KMS-11 (cell line): ENCODE data around the gene LAMTOR1.

Experiments
- H2AFZ ChIP-seq: fragments of 200-600 bp; sonication (generic); 2 replicates; pipeline ENCODE4 v1.6.1; 2016; ENCODE audit warnings: antibody characterized with exemption, mixed run types, low read depth
- H3K27ac ChIP-seq: fragments of 200-600 bp; sonication (generic); 2 replicates; pipeline ENCODE4 v1.6.1; 2016; ENCODE audit warnings: mild to moderate bottlenecking, mixed run types
- H3K27me3 ChIP-seq: fragments of 200-600 bp; sonication (generic); 2 replicates; pipeline ENCODE4 v1.6.1; 2017; ENCODE audit warnings: mild to moderate bottlenecking, low read depth, mixed run types, moderate library complexity; ENCODE audit not compliant: insufficient read depth
- H3K36me3 ChIP-seq: fragments of 200-600 bp; sonication (generic); 2 replicates; pipeline ENCODE4 v1.6.1; 2017; ENCODE audit warnings: mild to moderate bottlenecking, mixed run types; ENCODE audit not compliant: insufficient read depth
- H3K4me1 ChIP-seq: fragments of 200-600 bp; sonication (generic); 2 replicates; pipeline ENCODE4 v1.6.1; 2016; ENCODE audit warnings: mild to moderate bottlenecking, low read depth, mixed run types; ENCODE audit not compliant: poor library complexity, severe bottlenecking
- H3K4me2 ChIP-seq: fragments of 200-600 bp; sonication (generic); 2 replicates; pipeline ENCODE4 v1.7.0; 2016; ENCODE audit warnings: mild to moderate bottlenecking, mixed run types
- H3K4me3 ChIP-seq: fragments of 200-600 bp; sonication (generic); IDR thresholded peaks from 2 replicates; pipeline ENCODE4 v1.6.1; 2017; ENCODE audit warnings: low read depth, low read length, mixed read lengths; ENCODE audit not compliant: insufficient read depth
- H3K79me2 ChIP-seq: fragments of 200-600 bp; sonication (generic); 2 replicates; pipeline ENCODE4 v1.6.1; 2016; ENCODE audit warnings: low read depth, mixed run types; ENCODE audit not compliant: insufficient read depth
- H3K9ac ChIP-seq: fragments of 200-600 bp; sonication (generic); 2 replicates; pipeline ENCODE4 v1.6.1; 2016; ENCODE audit warnings: mild to moderate bottlenecking, mixed run types
- H4K20me1 ChIP-seq: fragments of 200-600 bp; sonication (generic); 2 replicates; pipeline ENCODE4 v1.6.1; 2016; ENCODE audit warnings: mild to moderate bottlenecking, mixed run types; ENCODE audit not compliant: insufficient read depth
- TF ChIP-seq, protein P1 (sequence below): fragments of 200-600 bp; sonication (generic); conservative IDR thresholded peaks from 2 replicates; pipeline ENCODE4 v1.6.1; 2017; ENCODE audit warnings: low read depth, mild to moderate bottlenecking, antibody characterized with exemption, low read length, moderate library complexity, mixed read lengths

LAMTOR1 gene

GRCh38 chr11:72100462-72100861, 2.6 kb downstream of the LAMTOR1 start:
- TF ChIP-seq, protein P1, sequence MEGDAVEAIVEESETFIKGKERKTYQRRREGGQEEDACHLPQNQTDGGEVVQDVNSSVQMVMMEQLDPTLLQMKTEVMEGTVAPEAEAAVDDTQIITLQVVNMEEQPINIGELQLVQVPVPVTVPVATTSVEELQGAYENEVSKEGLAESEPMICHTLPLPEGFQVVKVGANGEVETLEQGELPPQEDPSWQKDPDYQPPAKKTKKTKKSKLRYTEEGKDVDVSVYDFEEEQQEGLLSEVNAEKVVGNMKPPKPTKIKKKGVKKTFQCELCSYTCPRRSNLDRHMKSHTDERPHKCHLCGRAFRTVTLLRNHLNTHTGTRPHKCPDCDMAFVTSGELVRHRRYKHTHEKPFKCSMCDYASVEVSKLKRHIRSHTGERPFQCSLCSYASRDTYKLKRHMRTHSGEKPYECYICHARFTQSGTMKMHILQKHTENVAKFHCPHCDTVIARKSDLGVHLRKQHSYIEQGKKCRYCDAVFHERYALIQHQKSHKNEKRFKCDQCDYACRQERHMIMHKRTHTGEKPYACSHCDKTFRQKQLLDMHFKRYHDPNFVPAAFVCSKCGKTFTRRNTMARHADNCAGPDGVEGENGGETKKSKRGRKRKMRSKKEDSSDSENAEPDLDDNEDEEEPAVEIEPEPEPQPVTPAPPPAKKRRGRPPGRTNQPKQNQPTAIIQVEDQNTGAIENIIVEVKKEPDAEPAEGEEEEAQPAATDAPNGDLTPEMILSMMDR = no peak
- Histone ChIP-seq H4K20me1 (no peaks in the 10 kb centered on the region), H3K27ac (no peak overlapping the region), H3K36me3 (no peaks in the 10 kb centered on the region), H3K79me2 (peaks cover 28% of the 10 kb centered on the region; the same call in 1 of the 2 replicates), H2AFZ (no peak overlapping the region), H3K4me3 (no peak overlapping the region), H3K9ac (no peak overlapping the region), H3K4me1 (peaks cover 11% of the 10 kb centered on the region), H3K27me3 (no peaks in the 10 kb centered on the region), H3K4me2 (no peak overlapping the region)

GRCh38 chr11:72100009-72100408, 3.1 kb downstream of the LAMTOR1 start:
- H3K27me3 ChIP-seq = no peaks in the 10 kb centered on the region
- H3K36me3 ChIP-seq = no peaks in the 10 kb centered on the region
- TF ChIP-seq, protein P1 = no peak
- peaks cover 11% of the 10 kb centered on the region for H3K4me1 ChIP-seq
- H3K27ac ChIP-seq = no peak overlapping the region
- no peak overlapping the region for H3K4me2 ChIP-seq
- H3K4me3 ChIP-seq = no peak overlapping the region
- no peak overlapping the region for H3K9ac ChIP-seq
- H4K20me1 ChIP-seq = no peaks in the 10 kb centered on the region
- H3K79me2 ChIP-seq = peaks cover 28% of the 10 kb centered on the region; the same call in 1 of the 2 replicates
- no peak overlapping the region for H2AFZ ChIP-seq

- Histone ChIP-seq H3K27ac (no peak overlapping the region), H3K4me2 (no peak overlapping the region), H3K4me1 (peaks cover 11% of the 10 kb centered on the region), H3K36me3 (no peaks in the 10 kb centered on the region), H2AFZ (no peak overlapping the region), H3K79me2 (peaks cover 28% of the 10 kb centered on the region; the same call in 1 of the 2 replicates), H3K9ac (no peak overlapping the region), H3K4me3 (no peak overlapping the region), H3K27me3 (no peaks in the 10 kb centered on the region), H4K20me1 (no peaks in the 10 kb centered on the region)
- TF ChIP-seq, protein P1 = no peak
These were observed 4.4 kb downstream of the LAMTOR1 start for GRCh38 chr11:72098741-72099140.

- Histone ChIP-seq H3K9ac (no peak overlapping the region), H3K4me2 (no peak overlapping the region), H3K27me3 (no peaks in the 10 kb centered on the region), H3K27ac (no peak overlapping the region), H3K79me2 (no peaks in the 10 kb centered on the region; the same call in 1 of the 2 replicates), H4K20me1 (no peaks in the 10 kb centered on the region), H3K4me3 (no peak overlapping the region), H2AFZ (no peak overlapping the region), H3K4me1 (peaks cover 44% of the 10 kb centered on the region), H3K36me3 (no peaks in the 10 kb centered on the region)
- TF ChIP-seq, protein P1 = peak; percentile 88
These were observed 11.8 kb downstream of the LAMTOR1 start for GRCh38 chr11:72091292-72091691.
